NCI-H82 treated with DMSO at 0.1 percent for 48 hours (cell line): ENCODE data around the gene PHF13.
"Not testable (repeated sequence)": the region's sequence is repeated elsewhere in the genome, so short reads cannot be mapped to it uniquely, and the experiment has no call there.

Source experiments
- DNase-seq: peaks from one replicate; lab custom pipeline; 2025; ENCODE audit not compliant: unreplicated experiment; lab: John Stamatoyannopoulos, UW

PHF13 gene

GRCh38 chr1:6628971-6629479, 15.5 kb downstream of the PHF13 start:
- DNase-seq, result no peak

- DNase-seq, result no peak
These were observed 16.5 kb downstream of the PHF13 start for GRCh38 chr1:6630027-6630426.

- no peak for DNase-seq
These were observed 17.5 kb downstream of the PHF13 start for GRCh38 chr1:6631058-6631457.

- DNase-seq, result no peak
These were observed 19.3 kb downstream of the PHF13 start for GRCh38 chr1:6632588-6633514.

- no peak for DNase-seq
These were observed 21.0 kb downstream of the PHF13 start for GRCh38 chr1:6634371-6635052.

GRCh38 chr1:6635161-6635909, 21.8 kb downstream of the PHF13 start:
- no peak for DNase-seq

- DNase-seq, result no peak
These were observed 22.6 kb downstream of the PHF13 start for GRCh38 chr1:6635910-6636760.

- not testable (repeated sequence) for DNase-seq
These were observed 23.2 kb downstream of the PHF13 start for GRCh38 chr1:6636778-6637177.

GRCh38 chr1:6637770-6638169, 24.2 kb downstream of the PHF13 start:
- no peak for DNase-seq

- no peak for DNase-seq
These were observed 24.7 kb downstream of the PHF13 start for GRCh38 chr1:6638226-6638625.

GRCh38 chr1:6640867-6641266, 27.3 kb downstream of the PHF13 start:
- DNase-seq, result not testable (repeated sequence)

- no peak for DNase-seq
These were observed 31.5 kb downstream of the PHF13 start for GRCh38 chr1:6645018-6645417.

- no peak for DNase-seq
These were observed 33.1 kb downstream of the PHF13 start for GRCh38 chr1:6646499-6647148.

GRCh38 chr1:6648556-6648955, 35.0 kb downstream of the PHF13 start:
- no peak for DNase-seq

GRCh38 chr1:6651909-6652308, 38.4 kb downstream of the PHF13 start:
- DNase-seq, result no peak

GRCh38 chr1:6652986-6653385, 39.5 kb downstream of the PHF13 start:
- no peak for DNase-seq

GRCh38 chr1:6653436-6654290, 40.1 kb downstream of the PHF13 start:
- DNase-seq, result no peak

GRCh38 chr1:6657138-6657537, 43.6 kb downstream of the PHF13 start:
- no peak for DNase-seq
